Breast epithelium (tissue), 3 donors: ENCODE results near the gene CD151.

Experiments used
- CTCF ChIP-seq, 3 donors: fragments of 450-650 bp; IDR thresholded peaks; one replicate each; pipeline ENCODE4 v1.5.1; 2016 to 2017; ENCODE audit warnings: antibody characterized with exemption in 3 of 3, mild to moderate bottlenecking in 3 of 3, moderate library complexity in 3 of 3
- POLR2A ChIP-seq: fragments of 450-650 bp; IDR thresholded peaks from one replicate; pipeline ENCODE4 v1.6.1; 2016; ENCODE audit warnings: antibody characterized with exemption, mild to moderate bottlenecking, moderate library complexity

GRCh38 chr11:815675-816432 lies 16.9 kb upstream of the CD151 start:
- no peak for TF ChIP-seq CTCF (IDR thresholded peaks at IDR 0.05)
- no peak for TF ChIP-seq POLR2A
